ENCODE results near the gene SLC46A3.

SLC46A3 gene

DNA sequence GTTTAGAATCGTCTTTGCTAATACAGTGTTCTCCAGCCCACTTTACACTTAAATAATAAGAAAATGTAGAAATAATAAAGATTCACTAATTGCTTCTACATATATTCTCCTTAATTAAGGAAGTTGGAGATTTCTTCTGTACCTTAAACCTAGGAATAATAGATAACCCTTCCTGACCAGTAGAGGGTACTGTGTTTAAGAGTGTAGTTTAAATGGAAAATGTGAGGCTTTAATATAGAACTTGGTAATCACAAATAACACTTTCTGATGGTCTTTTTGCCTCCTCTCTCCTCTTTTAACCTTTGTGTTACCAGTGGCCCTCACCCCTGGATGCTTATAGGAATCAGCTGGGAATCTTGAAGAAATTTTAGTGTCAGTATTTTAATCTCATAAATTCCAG lies 39.1 kb downstream of the SLC46A3 start:
- DNase-seq: no peak

- no peak for DNase-seq
These were observed 40.0 kb downstream of the SLC46A3 start for GRCh38 chr13:28678809-28679208.

DNA sequence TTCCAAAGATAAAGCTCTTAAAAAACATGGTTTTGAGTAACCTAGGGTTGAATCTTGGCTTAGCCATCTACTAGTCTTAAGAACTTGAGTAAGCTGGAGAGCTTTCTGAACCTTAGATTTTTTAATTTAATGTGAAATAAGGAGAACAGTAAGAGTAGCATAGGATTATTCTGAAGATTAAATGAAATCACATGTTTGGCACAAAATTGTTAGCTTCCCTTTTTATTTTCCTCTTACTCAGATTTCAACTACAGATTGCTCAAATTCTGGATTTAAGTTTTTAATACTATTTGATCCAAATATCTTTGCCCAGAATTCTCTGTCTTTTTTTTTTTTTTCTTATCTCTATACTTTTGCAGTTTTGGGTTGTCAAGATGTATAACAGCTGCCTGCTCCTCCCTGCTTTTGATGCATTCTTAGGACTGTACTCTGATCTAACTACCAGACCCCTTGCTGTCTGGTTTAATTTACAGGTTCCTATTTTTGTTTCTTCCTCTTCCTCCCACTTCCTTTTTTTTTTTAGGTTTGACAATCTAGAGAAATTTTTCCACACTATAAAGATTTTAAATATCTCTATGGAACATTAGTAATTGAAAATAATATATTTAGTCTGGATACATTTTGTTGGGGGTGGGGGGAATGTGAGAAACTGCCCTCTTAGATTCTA lies 47.5 kb downstream of the SLC46A3 start:
- no peak for DNase-seq

DNA sequence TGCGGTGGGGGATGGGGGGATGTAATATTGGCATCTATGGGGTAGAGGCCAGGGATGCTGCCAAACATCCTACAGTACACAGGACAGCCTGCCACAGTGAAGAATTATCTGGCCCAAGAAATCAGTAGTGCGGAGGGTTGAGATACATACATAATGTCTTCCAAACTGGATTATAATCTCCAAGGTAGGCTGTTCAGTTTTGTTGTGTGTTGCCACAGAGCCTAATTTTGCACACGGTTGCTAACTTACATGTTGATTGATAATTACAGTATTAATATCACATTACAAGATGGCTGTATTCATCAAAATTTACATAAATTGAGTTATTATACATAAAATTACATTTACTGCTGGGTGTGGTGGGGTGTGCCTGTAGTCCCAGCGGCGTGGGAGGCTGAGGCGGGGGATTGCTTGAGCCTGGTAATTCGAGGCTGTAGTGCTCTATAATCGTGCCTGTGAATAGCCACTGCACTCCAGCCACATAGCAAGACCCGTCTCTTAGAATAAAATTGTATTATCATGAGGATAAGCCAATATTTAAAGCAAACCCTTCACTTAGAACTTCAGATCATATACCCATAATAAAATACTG lies 51.8 kb downstream of the SLC46A3 start:
- no peak for DNase-seq

DNA sequence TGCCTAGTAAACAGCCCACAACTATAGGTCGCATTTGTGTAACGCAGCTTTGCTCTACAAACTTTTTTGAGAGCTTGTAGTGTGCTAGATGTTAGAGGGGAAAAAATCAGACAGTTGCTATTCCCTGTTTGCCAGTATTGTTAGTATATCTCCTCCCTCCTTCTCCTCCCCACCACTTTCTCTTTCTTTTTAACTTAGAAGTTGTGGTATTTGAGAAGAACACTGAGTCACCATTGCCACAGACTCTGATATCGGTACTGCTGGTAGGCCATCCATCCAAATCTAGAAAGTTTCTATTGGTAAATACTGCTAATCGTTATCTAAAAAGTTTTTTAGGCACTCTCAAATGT lies 59.2 kb downstream of the SLC46A3 start:
- no peak for DNase-seq

DNA sequence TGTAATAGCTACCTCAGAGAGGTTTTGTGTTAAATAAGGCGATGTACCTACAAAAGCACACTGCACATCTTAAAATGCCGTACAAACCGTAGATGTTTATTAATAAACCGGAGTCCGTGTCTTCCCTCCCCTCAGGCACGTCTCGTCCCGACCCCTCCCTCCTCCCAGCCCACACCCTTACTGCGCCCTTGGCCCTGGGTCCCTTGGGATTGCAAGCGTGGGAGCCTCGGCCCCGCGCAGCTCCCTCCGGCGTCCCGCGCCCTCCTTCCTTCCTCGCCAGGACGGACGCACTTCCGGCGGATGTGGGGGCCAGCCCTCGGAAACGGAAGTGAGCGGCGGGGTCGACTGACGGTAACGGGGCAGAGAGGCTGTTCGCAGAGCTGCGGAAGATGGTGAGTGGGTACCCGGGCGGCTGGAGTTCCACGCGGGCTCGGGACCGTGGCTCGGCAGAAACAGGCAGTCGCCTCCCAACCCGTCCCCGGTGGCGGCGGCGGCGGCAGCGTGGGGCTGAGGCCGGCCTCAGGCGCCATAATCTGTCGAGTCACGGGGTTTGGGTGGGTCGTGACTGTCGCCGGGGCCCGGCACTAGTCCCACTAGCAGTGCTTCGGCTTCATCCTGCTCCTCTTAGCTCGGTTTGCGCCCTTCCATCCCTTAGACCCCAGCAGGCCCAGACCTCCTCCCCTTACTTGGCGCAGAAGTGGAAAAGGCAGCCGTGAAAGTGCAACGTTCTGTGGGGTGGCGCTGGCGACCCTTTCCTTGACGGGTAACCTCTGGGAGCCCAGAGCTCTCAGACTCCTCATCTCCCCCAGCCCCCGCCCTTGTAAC lies 59.8 kb downstream of the SLC46A3 start, which contains the start of gene POMP:
Gene POMP, plus strand, starts transcription at position 335 of the 825 bp plus-strand sequence. Its CDS starts 55 bp downstream, at position 390.
- DNase-seq: peak; percentile 82

- no peak for DNase-seq
These were observed 60.3 kb downstream of the SLC46A3 start for GRCh38 chr13:28658539-28658795.

- no peak for DNase-seq
These were observed 60.8 kb downstream of the SLC46A3 start for GRCh38 chr13:28657784-28658538.

DNA sequence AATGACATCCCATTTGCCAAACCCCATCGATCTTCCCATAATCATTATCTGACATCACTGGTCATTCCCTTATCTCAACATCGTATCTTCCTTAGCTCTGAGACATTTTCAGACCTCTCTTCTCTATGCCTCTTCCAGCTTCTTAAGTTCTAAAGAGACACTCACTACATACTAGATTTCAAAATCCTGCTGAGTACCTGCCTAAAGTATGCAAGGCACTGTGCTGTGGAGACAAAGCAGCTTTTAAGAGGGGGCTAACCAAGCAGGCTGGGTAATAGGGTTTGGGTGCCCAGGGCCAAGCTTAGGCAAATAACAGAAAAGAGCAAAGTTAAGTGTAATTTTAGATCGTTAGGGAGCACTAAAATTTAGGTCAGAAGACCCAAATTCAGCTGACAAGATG lies 63.2 kb downstream of the SLC46A3 start:
- DNase-seq: no peak

DNA sequence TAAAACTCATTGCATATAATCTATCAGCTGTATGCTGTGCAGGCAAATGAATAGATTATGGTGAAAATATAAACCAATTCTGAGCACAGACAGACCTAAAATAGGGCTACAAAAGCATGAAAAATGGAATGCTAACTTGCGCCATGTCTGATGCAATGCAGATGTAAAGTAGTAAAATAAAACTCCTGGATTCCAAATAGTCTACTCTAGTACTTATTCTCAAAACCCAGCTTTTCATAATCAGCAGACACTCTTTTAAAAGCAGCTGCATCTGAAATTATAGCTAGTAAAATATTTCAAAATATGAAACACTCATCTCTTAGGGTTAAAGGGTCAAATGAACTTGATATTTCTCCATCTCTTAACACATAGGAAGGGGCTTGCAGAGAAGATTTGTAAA lies 64.5 kb downstream of the SLC46A3 start:
- no peak for DNase-seq

- no peak for DNase-seq
These were observed 65.7 kb downstream of the SLC46A3 start for GRCh38 chr13:28653111-28653510.

DNA sequence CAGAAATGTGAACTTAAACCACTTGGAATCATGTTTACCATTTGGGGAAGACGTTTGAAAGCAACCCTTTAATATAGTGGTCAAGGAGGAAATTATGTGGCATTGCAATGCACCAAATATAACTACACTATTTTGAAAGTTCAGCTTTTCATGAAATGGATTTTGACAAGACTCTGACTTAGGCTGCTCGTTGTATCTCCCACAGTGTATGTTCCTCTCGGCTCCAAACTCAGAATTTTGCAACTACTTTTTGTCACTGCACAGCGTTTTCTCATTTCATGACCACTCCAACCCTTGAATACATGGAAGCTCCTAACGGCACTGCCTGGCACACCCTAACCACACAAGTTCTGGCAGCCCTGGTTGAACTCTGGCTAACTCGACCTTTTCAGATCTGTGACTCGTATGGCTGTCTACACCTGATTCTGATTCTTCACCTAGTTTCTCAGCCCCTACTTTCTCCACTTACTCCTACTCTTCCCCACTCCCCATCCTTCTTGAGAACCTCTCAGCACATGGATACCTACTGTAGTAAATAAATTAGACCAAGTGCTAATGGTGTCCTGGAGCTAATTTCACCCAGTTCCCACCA lies 66.9 kb downstream of the SLC46A3 start:
- DNase-seq: no peak

GRCh38 chr13:28650284-28650683 lies 68.5 kb downstream of the SLC46A3 start:
- DNase-seq: no peak

Data from effector CD8-positive, alpha-beta T cell (primary cell).